Prostate gland (tissue), 2 donors: ENCODE results near the gene ZNHIT6.

Experiments used
- CTCF ChIP-seq, 4 experiments: fragments of 200-600 bp in 2 of 4; fragments of 450-650 bp in 2 of 4; sonication (generic) in 2 of 4; IDR thresholded peaks; 1 replicate in 3 of 4; 2 replicates in 1 of 4; pipeline ENCODE4 v1.5.1; 2016 to 2019; ENCODE audit warnings: antibody characterized with exemption in 4 of 4, mild to moderate bottlenecking in 2 of 4, moderate library complexity in 2 of 4
- POLR2A ChIP-seq: fragments of 450-650 bp; IDR thresholded peaks from one replicate; pipeline ENCODE4 v1.6.1; 2016; ENCODE audit warnings: antibody characterized with exemption, mild to moderate bottlenecking

- TF ChIP-seq CTCF (IDR thresholded peaks at IDR 0.05) (no peak), POLR2A (no peak)
Observed at GRCh38 chr1:85748120-85748519, 39.9 kb upstream of the ZNHIT6 start.
